ENCODE results near the gene PSMG2. TPM values are rescaled to one million over a fixed set of nuclear protein-coding genes. Genes with fewer than 3 reads are reported as not detected.

PSMG2 gene
- total and polyA plus RNA-seq, 2 of the 13 experiments (the other 11 are each of a cell fraction or from before 2014, with no cell fraction given) = 53.4 to 94.8 TPM

DNA sequence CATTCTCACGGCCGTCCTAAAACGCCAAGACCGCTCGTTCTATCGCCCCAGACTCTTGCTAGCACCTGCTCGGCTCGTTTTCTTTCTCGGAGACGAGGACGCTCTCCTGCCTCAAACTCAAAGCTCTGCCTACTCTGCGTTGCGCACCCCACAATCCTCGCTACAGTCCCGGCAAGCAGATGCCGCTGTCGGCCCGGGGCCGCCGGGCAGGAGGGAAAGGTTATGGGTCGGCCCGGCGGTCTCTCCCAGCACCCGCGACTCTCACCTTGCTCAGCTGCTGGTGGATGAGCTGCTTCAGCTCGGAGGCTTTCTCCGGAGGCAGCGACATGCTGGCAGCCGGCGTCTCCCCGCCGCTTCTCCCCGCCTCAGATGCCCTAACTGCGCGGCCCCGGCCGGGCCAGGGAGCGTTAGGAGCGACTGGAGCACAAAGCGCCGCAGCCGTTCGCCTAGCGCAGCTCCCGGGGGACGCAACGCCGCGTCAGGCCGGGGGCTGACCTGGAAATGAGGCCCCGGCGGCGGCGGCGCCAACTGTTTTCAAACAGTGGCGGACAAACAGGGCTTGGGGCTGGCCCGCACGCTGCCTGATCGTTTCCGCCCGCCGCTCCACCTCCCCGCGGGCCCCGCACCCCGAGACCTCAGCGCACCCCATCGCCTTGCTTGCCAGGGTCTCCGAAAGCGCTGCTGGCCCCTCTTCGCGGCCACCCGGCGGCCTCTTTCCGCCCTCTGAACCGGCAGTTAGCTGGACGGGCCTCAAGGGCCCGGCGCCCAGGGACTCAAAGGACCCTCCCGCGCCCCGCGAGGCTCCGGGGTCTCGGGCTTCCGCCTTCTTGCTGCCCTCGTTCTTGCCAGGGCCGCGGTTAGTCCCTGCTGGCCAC, at the start of gene PSMG2, which contains the start of gene CEP76 (continued):
- TF ChIP-seq, protein P1, sequence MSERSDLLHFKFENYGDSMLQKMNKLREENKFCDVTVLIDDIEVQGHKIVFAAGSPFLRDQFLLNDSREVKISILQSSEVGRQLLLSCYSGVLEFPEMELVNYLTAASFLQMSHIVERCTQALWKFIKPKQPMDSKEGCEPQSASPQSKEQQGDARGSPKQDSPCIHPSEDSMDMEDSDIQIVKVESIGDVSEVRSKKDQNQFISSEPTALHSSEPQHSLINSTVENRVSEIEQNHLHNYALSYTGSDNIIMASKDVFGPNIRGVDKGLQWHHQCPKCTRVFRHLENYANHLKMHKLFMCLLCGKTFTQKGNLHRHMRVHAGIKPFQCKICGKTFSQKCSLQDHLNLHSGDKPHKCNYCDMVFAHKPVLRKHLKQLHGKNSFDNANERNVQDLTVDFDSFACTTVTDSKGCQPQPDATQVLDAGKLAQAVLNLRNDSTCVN (CRISPR knock-in tag; IDR thresholded peaks at IDR 0.05; ENCODE audit: borderline replicate concordance) = no peak
- 0 out of 2 replicates have a peak, but pooled peaks have one; percentile 29 for TF ChIP-seq ZSCAN25 (CRISPR knock-in tag; IDR thresholded peaks at IDR 0.05)
- TF ChIP-seq, protein P2, sequence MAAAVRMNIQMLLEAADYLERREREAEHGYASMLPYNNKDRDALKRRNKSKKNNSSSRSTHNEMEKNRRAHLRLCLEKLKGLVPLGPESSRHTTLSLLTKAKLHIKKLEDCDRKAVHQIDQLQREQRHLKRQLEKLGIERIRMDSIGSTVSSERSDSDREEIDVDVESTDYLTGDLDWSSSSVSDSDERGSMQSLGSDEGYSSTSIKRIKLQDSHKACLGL (CRISPR knock-in tag; IDR thresholded peaks at IDR 0.05) = peak; percentile 69; the same call in 1 of the 2 replicates
- TF ChIP-seq ZNF761 (CRISPR knock-in tag; conservative IDR thresholded peaks at IDR 0.05) = peak; percentile 63; the same call in 1 of the 2 replicates
- peak; percentile 81 for TF ChIP-seq ISL2 (CRISPR knock-in tag; IDR thresholded peaks at IDR 0.05)
- TF ChIP-seq, protein P3, sequence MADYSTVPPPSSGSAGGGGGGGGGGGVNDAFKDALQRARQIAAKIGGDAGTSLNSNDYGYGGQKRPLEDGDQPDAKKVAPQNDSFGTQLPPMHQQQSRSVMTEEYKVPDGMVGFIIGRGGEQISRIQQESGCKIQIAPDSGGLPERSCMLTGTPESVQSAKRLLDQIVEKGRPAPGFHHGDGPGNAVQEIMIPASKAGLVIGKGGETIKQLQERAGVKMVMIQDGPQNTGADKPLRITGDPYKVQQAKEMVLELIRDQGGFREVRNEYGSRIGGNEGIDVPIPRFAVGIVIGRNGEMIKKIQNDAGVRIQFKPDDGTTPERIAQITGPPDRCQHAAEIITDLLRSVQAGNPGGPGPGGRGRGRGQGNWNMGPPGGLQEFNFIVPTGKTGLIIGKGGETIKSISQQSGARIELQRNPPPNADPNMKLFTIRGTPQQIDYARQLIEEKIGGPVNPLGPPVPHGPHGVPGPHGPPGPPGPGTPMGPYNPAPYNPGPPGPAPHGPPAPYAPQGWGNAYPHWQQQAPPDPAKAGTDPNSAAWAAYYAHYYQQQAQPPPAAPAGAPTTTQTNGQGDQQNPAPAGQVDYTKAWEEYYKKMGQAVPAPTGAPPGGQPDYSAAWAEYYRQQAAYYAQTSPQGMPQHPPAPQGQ (CRISPR knock-in tag; IDR thresholded peaks at IDR 0.05; ENCODE audit: borderline replicate concordance) = no peak
- TF ChIP-seq ZNF883 (CRISPR knock-in tag; IDR thresholded peaks at IDR 0.05; ENCODE audit: not compliant biosample characterization) = no peak
- no peak for TF ChIP-seq STAG1 (CRISPR knock-in tag; IDR thresholded peaks at IDR 0.05)
- no peak for TF ChIP-seq NFIC (IDR thresholded peaks at IDR 0.05; ENCODE audit: low read length)
- TF ChIP-seq, protein P4, sequence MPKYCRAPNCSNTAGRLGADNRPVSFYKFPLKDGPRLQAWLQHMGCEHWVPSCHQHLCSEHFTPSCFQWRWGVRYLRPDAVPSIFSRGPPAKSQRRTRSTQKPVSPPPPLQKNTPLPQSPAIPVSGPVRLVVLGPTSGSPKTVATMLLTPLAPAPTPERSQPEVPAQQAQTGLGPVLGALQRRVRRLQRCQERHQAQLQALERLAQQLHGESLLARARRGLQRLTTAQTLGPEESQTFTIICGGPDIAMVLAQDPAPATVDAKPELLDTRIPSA (CRISPR knock-in tag; IDR thresholded peaks at IDR 0.05; ENCODE audit: borderline replicate concordance) = no peak
- TF ChIP-seq, protein P5, sequence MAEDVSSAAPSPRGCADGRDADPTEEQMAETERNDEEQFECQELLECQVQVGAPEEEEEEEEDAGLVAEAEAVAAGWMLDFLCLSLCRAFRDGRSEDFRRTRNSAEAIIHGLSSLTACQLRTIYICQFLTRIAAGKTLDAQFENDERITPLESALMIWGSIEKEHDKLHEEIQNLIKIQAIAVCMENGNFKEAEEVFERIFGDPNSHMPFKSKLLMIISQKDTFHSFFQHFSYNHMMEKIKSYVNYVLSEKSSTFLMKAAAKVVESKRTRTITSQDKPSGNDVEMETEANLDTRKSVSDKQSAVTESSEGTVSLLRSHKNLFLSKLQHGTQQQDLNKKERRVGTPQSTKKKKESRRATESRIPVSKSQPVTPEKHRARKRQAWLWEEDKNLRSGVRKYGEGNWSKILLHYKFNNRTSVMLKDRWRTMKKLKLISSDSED (CRISPR knock-in tag; IDR thresholded peaks at IDR 0.05) = no peak
- TF ChIP-seq, protein P6, sequence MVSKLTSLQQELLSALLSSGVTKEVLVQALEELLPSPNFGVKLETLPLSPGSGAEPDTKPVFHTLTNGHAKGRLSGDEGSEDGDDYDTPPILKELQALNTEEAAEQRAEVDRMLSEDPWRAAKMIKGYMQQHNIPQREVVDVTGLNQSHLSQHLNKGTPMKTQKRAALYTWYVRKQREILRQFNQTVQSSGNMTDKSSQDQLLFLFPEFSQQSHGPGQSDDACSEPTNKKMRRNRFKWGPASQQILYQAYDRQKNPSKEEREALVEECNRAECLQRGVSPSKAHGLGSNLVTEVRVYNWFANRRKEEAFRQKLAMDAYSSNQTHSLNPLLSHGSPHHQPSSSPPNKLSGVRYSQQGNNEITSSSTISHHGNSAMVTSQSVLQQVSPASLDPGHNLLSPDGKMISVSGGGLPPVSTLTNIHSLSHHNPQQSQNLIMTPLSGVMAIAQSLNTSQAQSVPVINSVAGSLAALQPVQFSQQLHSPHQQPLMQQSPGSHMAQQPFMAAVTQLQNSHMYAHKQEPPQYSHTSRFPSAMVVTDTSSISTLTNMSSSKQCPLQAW (CRISPR knock-in tag; IDR thresholded peaks at IDR 0.05) = peak; percentile 15; the same call in 1 of the 2 replicates
- peak; percentile 72; the same call in 1 of the 2 replicates for TF ChIP-seq ZBTB38 (CRISPR knock-in tag; IDR thresholded peaks at IDR 0.05)
- no peak for TF ChIP-seq SMYD3 (CRISPR knock-in tag; IDR thresholded peaks at IDR 0.05)
- TF ChIP-seq ZNF251 (CRISPR knock-in tag; IDR thresholded peaks at IDR 0.05) = no peak
- TF ChIP-seq, protein P7, sequence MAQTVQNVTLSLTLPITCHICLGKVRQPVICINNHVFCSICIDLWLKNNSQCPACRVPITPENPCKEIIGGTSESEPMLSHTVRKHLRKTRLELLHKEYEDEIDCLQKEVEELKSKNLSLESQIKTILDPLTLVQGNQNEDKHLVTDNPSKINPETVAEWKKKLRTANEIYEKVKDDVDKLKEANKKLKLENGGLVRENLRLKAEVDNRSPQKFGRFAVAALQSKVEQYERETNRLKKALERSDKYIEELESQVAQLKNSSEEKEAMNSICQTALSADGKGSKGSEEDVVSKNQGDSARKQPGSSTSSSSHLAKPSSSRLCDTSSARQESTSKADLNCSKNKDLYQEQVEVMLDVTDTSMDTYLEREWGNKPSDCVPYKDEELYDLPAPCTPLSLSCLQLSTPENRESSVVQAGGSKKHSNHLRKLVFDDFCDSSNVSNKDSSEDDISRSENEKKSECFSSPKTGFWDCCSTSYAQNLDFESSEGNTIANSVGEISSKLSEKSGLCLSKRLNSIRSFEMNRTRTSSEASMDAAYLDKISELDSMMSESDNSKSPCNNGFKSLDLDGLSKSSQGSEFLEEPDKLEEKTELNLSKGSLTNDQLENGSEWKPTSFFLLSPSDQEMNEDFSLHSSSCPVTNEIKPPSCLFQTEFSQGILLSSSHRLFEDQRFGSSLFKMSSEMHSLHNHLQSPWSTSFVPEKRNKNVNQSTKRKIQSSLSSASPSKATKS (CRISPR knock-in tag; IDR thresholded peaks at IDR 0.05) = peak; percentile 68; the same call in 1 of the 2 replicates

Measured in HepG2 (cell line).